ENCODE results near the gene POLA2.

The POLA2 gene

GRCh38 chr11:65279741-65280440 is 18.1 kb downstream of the POLA2 start:
- TF ChIP-seq, protein P1, sequence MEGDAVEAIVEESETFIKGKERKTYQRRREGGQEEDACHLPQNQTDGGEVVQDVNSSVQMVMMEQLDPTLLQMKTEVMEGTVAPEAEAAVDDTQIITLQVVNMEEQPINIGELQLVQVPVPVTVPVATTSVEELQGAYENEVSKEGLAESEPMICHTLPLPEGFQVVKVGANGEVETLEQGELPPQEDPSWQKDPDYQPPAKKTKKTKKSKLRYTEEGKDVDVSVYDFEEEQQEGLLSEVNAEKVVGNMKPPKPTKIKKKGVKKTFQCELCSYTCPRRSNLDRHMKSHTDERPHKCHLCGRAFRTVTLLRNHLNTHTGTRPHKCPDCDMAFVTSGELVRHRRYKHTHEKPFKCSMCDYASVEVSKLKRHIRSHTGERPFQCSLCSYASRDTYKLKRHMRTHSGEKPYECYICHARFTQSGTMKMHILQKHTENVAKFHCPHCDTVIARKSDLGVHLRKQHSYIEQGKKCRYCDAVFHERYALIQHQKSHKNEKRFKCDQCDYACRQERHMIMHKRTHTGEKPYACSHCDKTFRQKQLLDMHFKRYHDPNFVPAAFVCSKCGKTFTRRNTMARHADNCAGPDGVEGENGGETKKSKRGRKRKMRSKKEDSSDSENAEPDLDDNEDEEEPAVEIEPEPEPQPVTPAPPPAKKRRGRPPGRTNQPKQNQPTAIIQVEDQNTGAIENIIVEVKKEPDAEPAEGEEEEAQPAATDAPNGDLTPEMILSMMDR (IDR thresholded peaks at IDR 0.05; ENCODE audit: insufficient read depth, low read length, poor library complexity, severe bottlenecking), result no peak
- DNase-seq (ENCODE audit: extremely low read depth, insufficient read length), result no peak
- Histone ChIP-seq H3K4me3 (replicated peaks; ENCODE audit: low read depth, low read length) (no peak overlapping the region), H3K36me3 (ENCODE audit: control insufficient read depth, insufficient read depth, low read length) (peaks cover 18% of the 10 kb centered on the region), H3K27me3 (replicated peaks; ENCODE audit: control insufficient read depth, insufficient read depth, low read length) (no peaks in the 10 kb centered on the region)

GRCh38 chr11:65280646-65281045 is 18.9 kb downstream of the POLA2 start:
- no peak overlapping the region for H3K4me3 ChIP-seq (replicated peaks; ENCODE audit: low read depth, low read length)
- peaks cover 18% of the 10 kb centered on the region for H3K36me3 ChIP-seq (ENCODE audit: control insufficient read depth, insufficient read depth, low read length)
- TF ChIP-seq, protein P1 (IDR thresholded peaks at IDR 0.05; ENCODE audit: insufficient read depth, low read length, poor library complexity, severe bottlenecking), result no peak
- H3K27me3 ChIP-seq (replicated peaks; ENCODE audit: control insufficient read depth, insufficient read depth, low read length), result no peaks in the 10 kb centered on the region
- no peak for DNase-seq (ENCODE audit: extremely low read depth, insufficient read length)

DNA sequence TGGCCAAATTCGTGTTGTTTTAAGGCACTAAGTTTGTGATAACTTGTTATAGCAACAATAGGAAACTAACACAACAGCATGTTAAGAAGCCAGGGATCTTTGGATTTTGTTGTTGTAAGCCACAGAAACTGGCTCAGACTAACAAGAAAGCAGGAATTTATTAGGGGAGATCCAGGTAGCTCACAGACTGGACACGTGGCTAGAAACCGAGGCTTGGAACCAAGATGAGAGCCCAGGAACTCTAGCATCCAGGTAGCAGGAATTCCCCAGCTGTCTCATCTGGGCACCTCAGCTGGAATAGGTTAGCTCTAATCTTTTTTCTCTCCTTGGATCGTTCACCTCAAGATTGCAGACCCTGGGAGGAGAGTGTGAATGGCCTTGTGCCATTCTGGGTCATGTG is 24.9 kb downstream of the POLA2 start:
- TF ChIP-seq, protein P1 (IDR thresholded peaks at IDR 0.05; ENCODE audit: insufficient read depth, low read length, poor library complexity, severe bottlenecking), result no peak
- H3K36me3 ChIP-seq (ENCODE audit: control insufficient read depth, insufficient read depth, low read length), result peaks cover 28% of the 10 kb centered on the region

GRCh38 chr11:65287601-65288000 is 25.8 kb downstream of the POLA2 start:
- Histone ChIP-seq H3K4me3 (replicated peaks; ENCODE audit: low read depth, low read length) (no peak overlapping the region), H3K27me3 (replicated peaks; ENCODE audit: control insufficient read depth, insufficient read depth, low read length) (no peaks in the 10 kb centered on the region), H3K36me3 (ENCODE audit: control insufficient read depth, insufficient read depth, low read length) (peaks cover 26% of the 10 kb centered on the region)
- TF ChIP-seq, protein P1 (IDR thresholded peaks at IDR 0.05; ENCODE audit: insufficient read depth, low read length, poor library complexity, severe bottlenecking), result no peak
- DNase-seq (ENCODE audit: extremely low read depth, insufficient read length), result no peak

More for the DNA sequence above, 24.9 kb downstream of the POLA2 start:
- H3K27me3 ChIP-seq (replicated peaks; ENCODE audit: control insufficient read depth, insufficient read depth, low read length), result no peaks in the 10 kb centered on the region
- H3K4me3 ChIP-seq (replicated peaks; ENCODE audit: low read depth, low read length), result no peak overlapping the region
- DNase-seq (ENCODE audit: extremely low read depth, insufficient read length), result no peak

DNA sequence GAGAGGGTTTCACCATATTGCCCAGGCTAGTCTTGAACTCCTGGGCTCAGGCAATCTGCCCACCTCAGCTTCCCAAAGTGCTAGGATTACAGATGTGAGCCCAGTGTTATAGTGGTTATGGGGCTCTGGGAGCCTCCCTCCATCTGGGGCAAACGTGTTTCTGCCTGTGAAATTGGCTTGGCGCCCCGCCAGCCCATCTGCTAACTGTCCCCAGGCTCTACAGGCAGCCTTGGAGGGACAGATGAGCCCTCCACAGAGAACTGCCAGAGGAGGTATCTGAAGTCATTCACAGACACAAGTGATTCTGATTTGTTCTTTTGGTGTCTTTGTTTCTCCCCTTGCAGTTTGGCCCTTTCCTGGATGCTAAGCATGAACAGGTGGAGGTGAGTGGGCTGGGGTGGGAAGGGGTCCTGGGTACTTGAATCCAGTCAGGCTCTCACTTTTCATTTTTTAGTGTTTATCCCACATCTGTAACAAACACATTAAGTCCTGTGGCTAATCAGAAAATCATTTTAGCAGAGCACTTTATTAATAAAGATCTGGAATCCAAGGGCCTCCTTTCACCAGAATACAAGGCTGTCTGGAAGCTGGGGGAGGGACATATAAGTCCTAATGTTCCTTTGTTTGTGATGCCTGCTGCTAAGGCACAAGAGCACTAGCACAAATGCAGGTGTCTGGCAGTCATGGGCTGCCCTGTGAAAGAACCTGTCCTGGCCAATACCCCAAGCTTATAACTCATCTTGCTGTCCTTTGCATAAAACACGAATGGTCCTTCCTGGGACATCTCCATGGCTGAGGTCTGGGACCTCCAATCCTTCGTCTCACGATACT is 27.2 kb downstream of the POLA2 start:
- peaks cover 30% of the 10 kb centered on the region for H3K36me3 ChIP-seq (ENCODE audit: control insufficient read depth, insufficient read depth, low read length)
- TF ChIP-seq, protein P1 (IDR thresholded peaks at IDR 0.05; ENCODE audit: insufficient read depth, low read length, poor library complexity, severe bottlenecking), result no peak

More for the DNA sequence above, 27.2 kb downstream of the POLA2 start:
- no peaks in the 10 kb centered on the region for H3K27me3 ChIP-seq (replicated peaks; ENCODE audit: control insufficient read depth, insufficient read depth, low read length)
- no peak for DNase-seq (ENCODE audit: extremely low read depth, insufficient read length)
- H3K4me3 ChIP-seq (replicated peaks; ENCODE audit: low read depth, low read length), result no peak overlapping the region

All from GM06990 (cell line).